ENCODE measurements around the gene KRTCAP3.

The KRTCAP3 gene

DNA sequence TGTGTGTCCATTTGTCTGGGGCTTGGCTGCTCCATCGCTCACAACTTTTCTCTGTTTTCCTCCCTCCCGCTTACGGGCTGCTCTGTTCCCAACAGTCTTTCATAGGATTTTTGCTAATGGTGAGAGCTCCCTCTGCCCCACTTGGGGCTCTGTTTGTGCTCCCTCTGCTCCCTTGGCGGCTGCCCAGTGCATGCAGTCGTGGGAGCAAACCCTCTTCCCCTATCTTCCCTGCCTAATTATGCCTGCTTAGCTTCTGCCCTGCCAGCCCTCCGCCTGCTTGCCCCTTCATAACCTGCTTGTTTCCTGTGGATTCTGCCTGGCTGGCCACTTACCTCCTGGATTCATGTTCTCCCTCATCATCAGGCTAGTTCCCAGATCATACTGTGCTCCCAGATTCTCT, 6.6 kb upstream of the KRTCAP3 start:
- DNase-seq (ENCODE audit: low read depth in 2 of 2, low spot score in 1 of 2) = no peak

DNA sequence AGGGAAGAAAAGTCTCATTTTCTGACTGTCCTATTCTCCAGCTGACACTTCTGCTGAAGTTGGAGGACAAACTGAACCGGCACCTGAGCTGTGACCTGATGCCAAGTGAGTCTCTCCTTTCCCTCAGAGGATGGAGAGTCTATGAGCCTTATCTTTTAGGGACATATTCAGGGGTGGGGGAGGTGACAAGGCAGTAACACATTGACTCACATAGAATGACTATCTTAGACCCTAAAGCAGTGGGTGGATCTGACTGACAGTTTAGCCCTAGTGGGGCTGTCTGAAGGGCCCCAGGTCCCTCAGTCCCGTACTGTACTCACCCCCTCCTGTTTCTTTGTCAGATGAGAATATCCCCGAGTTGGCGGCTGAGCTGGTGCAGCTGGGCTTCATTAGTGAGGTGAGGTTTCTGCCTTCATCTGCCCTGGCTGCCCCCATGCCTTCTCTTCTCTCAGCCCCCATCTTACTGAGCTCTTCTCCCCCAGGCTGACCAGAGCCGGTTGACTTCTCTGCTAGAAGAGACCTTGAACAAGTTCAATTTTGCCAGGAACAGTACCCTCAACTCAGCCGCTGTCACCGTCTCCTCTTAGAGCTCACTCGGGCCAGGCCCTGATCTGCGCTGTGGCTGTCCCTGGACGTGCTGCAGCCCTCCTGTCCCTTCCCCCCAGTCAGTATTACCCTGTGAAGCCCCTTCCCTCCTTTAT, 805 bp upstream of the KRTCAP3 start:
- no peak for DNase-seq (ENCODE audit: low read depth in 2 of 2, low spot score in 1 of 2)

DNA sequence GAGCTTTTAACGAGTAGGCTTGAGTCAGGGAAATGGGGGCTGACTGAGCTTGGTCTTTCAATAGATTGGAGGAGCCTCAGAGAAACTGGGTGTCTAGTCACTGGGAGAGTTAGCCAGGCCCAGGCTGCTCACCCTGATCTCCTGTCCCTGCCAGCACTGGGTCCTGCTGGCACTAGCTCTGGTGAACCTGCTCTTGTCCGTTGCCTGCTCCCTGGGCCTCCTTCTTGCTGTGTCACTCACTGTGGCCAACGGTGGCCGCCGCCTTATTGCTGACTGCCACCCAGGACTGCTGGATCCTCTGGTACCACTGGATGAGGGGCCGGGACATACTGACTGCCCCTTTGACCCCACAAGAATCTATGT, 720 bp downstream of the KRTCAP3 start:
- no peak for DNase-seq (ENCODE audit: low read depth in 2 of 2, low spot score in 1 of 2)

DNA sequence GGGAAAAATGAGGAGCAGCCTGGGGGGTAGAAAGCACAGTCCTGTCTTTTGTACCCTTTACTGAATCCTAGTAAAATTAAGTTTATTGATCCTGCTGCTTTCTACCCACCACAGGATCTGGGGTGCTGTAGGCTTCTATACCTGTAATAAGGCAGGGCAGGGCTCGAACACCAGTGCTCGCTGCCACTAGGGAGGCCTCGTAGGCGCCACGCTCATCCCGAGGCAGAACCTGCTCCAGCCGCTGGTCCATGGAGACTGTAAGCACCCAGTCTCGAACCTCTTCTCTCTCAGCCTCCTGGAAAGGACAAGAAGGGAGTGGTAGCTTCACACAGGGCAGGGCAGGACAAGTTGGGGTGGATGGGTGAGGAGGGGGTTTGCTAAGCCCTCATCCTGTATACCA, 3.0 kb downstream of the KRTCAP3 start:
- DNase-seq (ENCODE audit: low read depth in 2 of 2, low spot score in 1 of 2) = no peak

DNA sequence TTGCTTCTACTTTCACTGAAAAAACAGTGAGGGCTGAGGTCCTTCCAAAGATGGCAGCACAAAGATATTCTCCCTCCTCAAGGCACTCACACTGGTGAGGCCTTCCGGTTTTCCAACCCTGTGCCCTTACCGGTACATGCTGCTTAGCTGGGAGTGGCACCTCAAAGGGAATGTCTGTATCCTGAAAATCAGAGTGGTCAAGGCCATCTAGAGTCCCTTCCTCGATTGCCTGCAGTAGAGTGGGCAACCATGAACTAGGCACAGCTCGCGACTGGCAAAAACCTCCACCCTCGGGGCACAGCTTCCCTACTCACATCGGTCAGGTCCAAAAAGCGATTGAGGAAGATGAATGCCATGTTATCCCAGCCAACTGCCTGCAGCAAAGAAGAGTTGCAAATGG, 3.4 kb downstream of the KRTCAP3 start:
- DNase-seq (ENCODE audit: low read depth in 2 of 2, low spot score in 1 of 2) = no peak

DNA sequence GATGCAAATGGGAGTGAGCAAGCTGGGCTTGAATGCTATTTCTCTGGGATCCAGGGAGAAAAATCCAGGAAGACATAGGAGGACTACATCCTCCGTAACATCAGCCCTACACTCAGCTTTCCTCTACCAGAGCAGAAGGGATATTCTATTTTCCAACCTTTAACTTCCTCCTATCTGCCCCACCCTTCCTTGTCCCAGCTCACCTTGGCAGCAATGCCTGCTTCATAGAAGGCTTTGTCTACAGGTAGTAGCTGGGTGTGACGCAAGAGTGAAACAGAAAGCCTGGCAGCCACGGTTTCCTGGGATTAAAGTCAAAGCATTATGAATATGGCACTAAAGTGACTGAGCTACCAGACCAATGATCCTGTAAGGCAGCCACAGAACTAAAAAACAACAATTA, 3.9 kb downstream of the KRTCAP3 start:
- DNase-seq (ENCODE audit: low read depth in 2 of 2, low spot score in 1 of 2) = no peak

DNA sequence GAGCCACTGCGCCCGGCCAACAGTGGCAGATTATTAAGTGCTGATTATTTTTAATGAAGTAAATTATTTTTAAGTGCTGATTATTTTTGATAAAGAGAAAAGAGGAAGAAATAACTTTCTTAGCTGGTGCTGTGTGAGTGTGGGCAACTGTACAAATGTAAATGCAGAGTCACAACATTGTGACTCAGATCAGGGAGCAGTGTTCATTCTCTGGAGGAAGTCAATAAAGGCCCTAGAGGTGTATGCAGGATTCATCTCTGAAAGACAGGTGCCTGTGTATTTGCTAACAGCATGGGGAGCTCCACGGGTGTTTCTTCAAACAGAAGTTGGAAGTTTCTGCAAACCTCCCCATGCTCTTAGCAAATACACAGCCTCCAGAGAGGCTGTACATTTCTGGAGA, 6.2 kb downstream of the KRTCAP3 start:
- DNase-seq (ENCODE audit: low read depth in 2 of 2, low spot score in 1 of 2) = no peak

DNA sequence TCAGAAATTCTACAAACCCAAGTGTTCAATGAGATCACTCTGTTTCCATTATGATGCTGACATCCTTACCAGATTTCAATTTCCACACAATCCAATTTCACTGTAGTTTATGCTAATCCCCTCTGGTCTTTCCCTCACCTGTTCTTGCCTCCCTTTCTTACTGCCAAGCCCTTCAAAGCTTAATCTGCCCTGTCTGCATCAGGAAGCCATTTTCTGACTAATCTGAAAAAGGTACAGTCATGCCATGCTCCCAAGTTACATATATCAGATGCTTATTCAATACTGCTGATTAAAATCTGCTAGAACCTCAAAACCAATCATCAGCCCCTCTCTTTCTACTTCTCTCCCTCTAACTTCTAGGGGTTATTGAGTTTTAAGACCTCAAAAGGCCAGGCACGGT, 8.9 kb downstream of the KRTCAP3 start:
- no peak for DNase-seq (ENCODE audit: low read depth in 2 of 2, low spot score in 1 of 2)

DNA sequence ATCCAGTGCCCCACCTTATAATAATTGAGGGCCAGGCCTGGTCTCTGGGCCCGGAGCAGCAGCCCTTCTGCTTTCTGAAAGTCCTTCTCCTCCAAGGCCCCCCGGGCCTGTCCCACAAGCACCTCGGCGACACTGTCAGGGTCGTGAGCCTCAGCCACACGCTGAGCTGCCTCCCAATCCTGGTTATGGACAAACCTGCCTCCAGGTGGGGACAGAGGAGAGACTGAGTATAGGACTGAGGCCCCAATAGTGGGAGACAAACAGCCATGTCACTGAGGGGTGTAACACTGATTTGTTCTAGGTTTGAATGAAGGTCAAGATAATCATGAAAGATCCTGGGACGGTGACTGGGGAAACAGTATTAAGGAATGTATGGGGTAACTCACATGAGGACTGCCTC, 11.8 kb downstream of the KRTCAP3 start:
- DNase-seq (ENCODE audit: low read depth in 2 of 2, low spot score in 1 of 2) = no peak

DNA sequence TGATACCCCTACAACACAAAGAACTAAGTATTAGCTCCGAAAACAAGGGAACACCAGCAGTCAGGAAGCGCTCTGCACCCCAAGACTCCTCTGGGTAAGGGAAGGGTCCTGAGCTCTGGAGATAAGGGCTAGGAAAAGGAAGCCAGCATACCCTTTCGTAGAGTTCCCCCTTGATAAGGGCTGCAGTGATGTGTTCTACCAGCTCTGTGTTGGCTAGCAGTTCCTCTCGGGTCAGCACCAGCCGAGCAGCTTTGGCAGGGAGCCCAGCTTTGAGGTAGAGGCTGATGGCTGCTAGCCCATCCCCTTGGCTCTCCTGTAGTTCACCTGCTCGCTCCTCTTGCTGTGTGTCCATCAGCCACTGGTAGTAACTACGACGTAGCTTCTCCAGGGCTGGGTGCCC, 18.9 kb downstream of the KRTCAP3 start:
- DNase-seq (ENCODE audit: low read depth in 2 of 2, low spot score in 1 of 2) = no peak

DNA sequence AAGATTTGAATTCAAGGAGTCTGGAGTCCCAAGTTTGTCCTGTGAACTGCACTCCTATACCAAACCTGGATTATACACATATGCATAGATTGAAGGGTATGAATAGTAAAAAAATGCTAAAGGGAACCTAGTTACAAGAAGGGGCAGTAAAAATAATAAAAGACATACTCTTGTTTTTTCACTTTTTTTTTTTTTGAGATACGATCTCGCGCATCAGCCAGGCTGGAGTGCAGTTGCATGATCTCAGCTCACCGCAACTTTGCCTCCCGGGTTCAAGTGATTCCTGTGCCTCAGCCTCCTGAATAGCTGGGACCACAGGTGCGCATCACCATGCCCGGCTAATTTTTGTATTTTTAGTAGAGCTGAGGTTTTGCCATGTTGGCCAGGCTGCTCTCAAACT, 22.3 kb downstream of the KRTCAP3 start:
- no peak for DNase-seq (ENCODE audit: low read depth in 2 of 2, low spot score in 1 of 2)

DNA sequence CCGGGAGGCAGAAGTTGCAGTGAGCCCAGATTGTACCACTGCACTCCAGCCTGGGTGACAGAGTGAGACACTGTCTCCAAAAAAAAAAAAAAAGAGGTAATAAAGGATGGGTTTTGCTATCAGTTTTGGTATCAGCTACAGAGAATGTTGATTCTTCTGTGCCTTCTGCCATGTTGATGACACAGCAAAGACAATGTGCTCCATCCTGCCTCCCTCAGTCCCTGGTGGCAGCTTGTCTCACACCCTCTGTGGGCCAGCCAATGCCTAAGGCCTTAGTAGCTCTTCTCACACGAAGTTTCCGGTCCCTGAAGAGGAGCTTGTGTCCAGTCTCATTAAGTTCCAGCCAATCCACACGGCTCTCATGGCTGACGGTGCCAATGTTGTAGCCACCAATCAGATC, 29.8 kb downstream of the KRTCAP3 start:
- no peak for DNase-seq (ENCODE audit: low read depth in 2 of 2, low spot score in 1 of 2)

DNA sequence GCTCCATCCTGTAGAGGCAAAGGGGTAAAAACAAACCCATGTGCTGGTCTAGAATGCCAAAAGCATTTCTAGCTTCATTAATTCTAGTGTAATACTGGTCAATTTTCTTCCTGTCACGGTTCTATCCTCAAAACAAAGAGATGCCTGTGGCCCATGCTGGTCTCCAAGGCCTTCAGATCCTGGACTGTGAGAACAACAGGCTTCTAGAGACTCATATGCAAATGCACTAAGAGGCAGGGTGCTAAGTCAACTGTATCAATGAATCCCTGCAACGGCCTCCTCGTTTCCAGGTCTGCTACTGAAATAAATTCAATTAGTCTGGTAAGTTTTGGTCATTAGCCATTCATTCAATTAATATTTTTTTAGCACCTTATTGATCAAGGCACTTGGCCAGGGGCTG, 43.3 kb downstream of the KRTCAP3 start:
- DNase-seq (ENCODE audit: low read depth in 2 of 2, low spot score in 1 of 2) = no peak

DNA sequence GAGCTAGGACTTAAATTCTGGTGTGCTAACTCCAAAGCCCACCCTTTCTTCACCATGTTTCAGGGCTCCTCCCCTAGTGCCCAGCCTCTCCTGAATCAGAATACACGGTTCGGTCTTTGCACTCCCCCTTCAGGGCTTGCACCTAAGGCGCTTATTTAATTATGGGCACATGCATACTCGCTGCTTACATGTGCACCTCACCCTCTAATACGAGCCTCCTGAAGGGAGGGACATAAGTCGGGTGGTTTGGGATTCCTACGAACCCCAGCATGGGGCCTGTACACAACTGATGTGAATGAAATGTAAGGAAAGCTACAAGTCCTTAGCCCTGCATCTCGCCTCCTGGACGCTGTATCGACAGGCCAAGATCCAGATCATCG, 46.9 kb downstream of the KRTCAP3 start:
- DNase-seq (ENCODE audit: low read depth in 2 of 2, low spot score in 1 of 2) = no peak

DNA sequence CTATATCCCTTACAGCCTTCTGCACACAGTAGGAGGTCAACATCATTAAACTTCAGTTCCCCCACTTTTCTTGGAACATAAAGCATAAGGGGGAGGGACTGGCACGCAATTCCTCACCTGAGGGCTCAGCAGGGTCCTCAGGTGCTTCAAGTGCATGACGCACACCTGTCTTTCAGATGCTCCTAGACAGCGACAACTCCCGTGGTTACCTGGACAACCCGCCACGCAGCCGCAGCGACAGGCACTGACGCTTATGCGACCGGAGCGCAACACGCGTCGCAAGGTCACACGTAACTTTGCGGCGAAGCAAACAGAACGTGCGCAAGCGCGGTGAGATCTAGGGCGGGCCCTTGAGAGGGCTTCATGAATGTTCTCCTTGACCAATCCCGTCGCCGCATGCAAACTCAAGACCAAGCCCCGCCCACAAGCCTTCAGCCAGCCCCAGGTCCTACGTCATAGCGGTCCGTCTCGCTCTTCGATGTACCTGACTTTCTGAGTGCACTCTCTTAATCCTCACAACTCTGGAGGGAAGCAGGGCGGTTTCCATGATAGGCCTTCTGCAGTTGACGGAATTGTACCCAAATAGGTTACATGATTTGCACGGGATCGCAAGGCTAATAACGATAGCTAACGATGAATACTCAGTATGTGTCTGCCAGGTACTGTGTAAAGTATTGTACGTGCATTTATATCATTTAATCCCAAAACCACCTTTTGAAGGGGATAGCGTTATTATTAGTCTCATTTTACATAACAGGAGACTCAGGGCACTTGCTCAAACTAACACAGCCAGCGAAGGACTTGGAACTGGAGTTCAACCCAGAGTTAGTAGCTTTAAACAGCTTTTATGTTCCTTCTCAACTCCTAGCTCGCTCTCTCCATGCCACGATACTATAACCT, 47.6 kb downstream of the KRTCAP3 start, which contains the start of gene IFT172:
TSS of gene IFT172 (minus strand) at position 246 of the 900 bp plus-strand sequence. CDS start at position 156, 90 bp downstream.
- peak; percentile 98 to 99 for DNase-seq (ENCODE audit: low read depth in 2 of 2, low spot score in 1 of 2)

DNA sequence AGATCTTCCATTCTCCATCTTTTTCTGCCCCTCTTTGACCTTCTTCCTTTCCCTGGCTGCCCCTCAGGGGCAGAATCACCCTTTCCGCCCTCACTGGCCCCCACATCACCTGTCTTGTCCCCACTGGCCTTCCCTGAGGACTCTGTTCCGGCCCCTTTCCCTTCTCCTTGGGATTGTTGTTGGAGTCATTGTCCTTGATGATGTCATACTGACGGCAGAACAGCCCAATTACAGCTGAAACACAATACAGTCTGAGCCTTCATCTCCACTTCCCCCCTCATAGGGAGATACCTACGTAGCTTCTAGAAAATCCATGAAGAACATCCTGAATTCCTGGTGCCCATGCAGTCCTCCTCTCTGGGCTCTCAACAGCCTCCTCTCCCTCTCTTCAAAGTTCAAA, 50.4 kb downstream of the KRTCAP3 start:
- no peak for DNase-seq (ENCODE audit: low read depth in 2 of 2, low spot score in 1 of 2)

DNA sequence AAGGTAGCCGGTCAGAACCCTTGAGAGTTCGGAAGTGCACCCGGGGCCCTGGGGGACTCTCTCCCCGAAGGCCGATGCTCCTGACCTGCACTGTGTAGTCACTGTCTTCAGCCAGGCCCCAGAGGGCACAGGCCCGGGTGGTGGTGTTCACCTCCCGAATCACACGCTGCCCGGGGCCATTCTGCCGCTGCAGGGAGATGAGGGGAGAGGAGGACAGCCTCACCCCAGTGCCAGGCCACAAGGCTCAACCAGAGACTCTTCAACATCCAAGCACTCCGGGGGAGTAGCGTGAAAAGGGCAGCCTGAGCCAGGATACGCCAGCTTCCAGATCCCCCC, 51.7 kb downstream of the KRTCAP3 start:
- no peak for DNase-seq (ENCODE audit: low read depth in 2 of 2, low spot score in 1 of 2)

Data from stimulated activated CD8-positive, alpha-beta memory T cell treated with anti-CD3 and anti-CD28 coated beads, Interleukin-4, amount 100 ng/mL, for 4 hours (primary cell).